CD4-positive, alpha-beta T cell (primary cell): ENCODE data around the gene SLX9. TPM values are rescaled to one million over a fixed set of nuclear protein-coding genes. Genes with fewer than 3 reads are reported as not detected.

Experiments used
- ATAC-seq: fragments of 200-7000 bp; cut with Tn5 transposase; one replicate; pipeline ENCODE4 v1.10.0; 2022; ENCODE audit warnings: mild to moderate bottlenecking; ENCODE audit not compliant: poor library complexity
- CTCF ChIA-PET: fragments of 350-600 bp; sonication (Branson Sonifier 250); formaldehyde crosslinking; loops from one replicate; lab custom pipeline; 2021; ENCODE audit warnings: antibody characterized with exemption, inconsistent platforms; lab: Charles Lee
- POLR2A ChIA-PET: fragments of 350-600 bp; sonication (Branson Sonifier 250); formaldehyde crosslinking; loops from one replicate; lab custom pipeline; 2021; ENCODE audit warnings: antibody characterized with exemption, inconsistent platforms; lab: Charles Lee
- DNase-seq, 14 experiments: peaks; one replicate each; pipeline ENCODE4 v3.0.0-alpha.2; 2013 to 2020; ENCODE audit warnings: mixed read lengths in 2 of 14
- H3K27ac ChIP-seq, 2 donors: one replicate each; pipeline versions ENCODE4 v1.5.1 to v1.7.0; 2013; ENCODE audit warnings: low read length in 2 of 2, low read depth in 1 of 2, mild to moderate bottlenecking in 1 of 2
- H3K27me3 ChIP-seq, 2 experiments: 1 replicate in 1 of 2; 2 replicates in 1 of 2; pipeline versions ENCODE4 v1.6.1 to v1.7.0; 2013; ENCODE audit warnings: low read length in 2 of 2, control low read depth in 1 of 2, mild to moderate bottlenecking in 1 of 2, moderate library complexity in 1 of 2; ENCODE audit not compliant: insufficient read depth in 2 of 2, control insufficient read depth in 1 of 2
- H3K36me3 ChIP-seq: one replicate; pipeline ENCODE4 v1.6.1; 2013; ENCODE audit warnings: low read length, control low read depth; ENCODE audit not compliant: insufficient read depth
- H3K4me1 ChIP-seq: one replicate; pipeline ENCODE4 v1.6.1; 2013; ENCODE audit warnings: low read length, control low read depth; ENCODE audit not compliant: insufficient read depth
- H3K4me3 ChIP-seq: one replicate; pipeline ENCODE4 v1.5.1; 2013; ENCODE audit warnings: mild to moderate bottlenecking, low read length, moderate library complexity
- H3K9me3 ChIP-seq, 2 experiments: 1 replicate in 1 of 2; 2 replicates in 1 of 2; pipeline versions ENCODE4 v1.6.1 to v1.7.0; 2013; ENCODE audit warnings: low read length in 2 of 2, mild to moderate bottlenecking in 2 of 2, control low read depth in 1 of 2, moderate library complexity in 1 of 2; ENCODE audit not compliant: control insufficient read depth in 1 of 2, insufficient read depth in 1 of 2
- H3K27ac Mint-ChIP-seq: one replicate; pipeline ENCODE4 v1.8.0; 2020; ENCODE audit warnings: mixed read lengths
- H3K27me3 Mint-ChIP-seq: one replicate; pipeline ENCODE4 v1.8.0; 2021; ENCODE audit warnings: mixed read lengths
- H3K36me3 Mint-ChIP-seq: one replicate; pipeline ENCODE4 v1.8.0; 2021; ENCODE audit warnings: low read depth, mixed read lengths
- H3K4me1 Mint-ChIP-seq: one replicate; pipeline ENCODE4 v1.8.0; 2021; ENCODE audit warnings: low read depth, mixed read lengths
- H3K4me3 Mint-ChIP-seq: one replicate; pipeline ENCODE4 v1.8.0; 2020; ENCODE audit warnings: mild to moderate bottlenecking, mixed read lengths
- H3K9me3 Mint-ChIP-seq: one replicate; pipeline ENCODE4 v1.8.0; 2020; ENCODE audit warnings: mixed read lengths
- CTCF ChIP-seq: fragments of 200-600 bp; IDR thresholded peaks from one replicate; pipeline ENCODE4 v1.8.0; 2022; ENCODE audit warnings: antibody characterized with exemption, mild to moderate bottlenecking
- intact Hi-C, 2 experiments: fragments of 100-400 bp; cut with DNase I in 1 of 2; cut with micrococcal nuclease in 1 of 2; formaldehyde crosslinking; loops; one replicate each; pipeline versions ENCODE4 v1.15.1 to v1.9.0; 2023 to 2025; cut with DNase I, micrococcal nuclease
- total RNA-seq, 174 experiments: library from RNA in 2 of 174; stranded (reverse) in 2 of 174; gene quantifications; one replicate each; pipeline ENCODE4 v1.2.3 and lab custom pipeline; 2021 to 2026

SLX9 gene
- total RNA-seq, 2 experiments from 2014 or later = 7.7 to 9.1 TPM

GRCh38 chr21:44929242-44929798 lies 10.5 kb upstream of the SLX9 start:
- Mint-ChIP-seq H3K4me1 (peaks cover 70% of the 10 kb centered on the region), H3K27ac (peak overlapping the region; percentile 96), H3K36me3 (no peaks in the 10 kb centered on the region), H3K9me3 (no peaks in the 10 kb centered on the region), H3K27me3 (no peaks in the 10 kb centered on the region), H3K4me3 (peak overlapping the region; percentile 88)
- Histone ChIP-seq H3K9me3 (no peaks in the 10 kb centered on the region), H3K27me3 (no peaks in the 10 kb centered on the region), H3K36me3 (no peaks in the 10 kb centered on the region), H3K4me1 (peaks cover 88% of the 10 kb centered on the region), H3K27ac (peak overlapping the region; percentile 60 to 79), H3K4me3 (peak overlapping the region; percentile 83)
- DNase-seq (no peak), ATAC-seq (no peak)
- ChIA-PET CTCF (interaction anchor here (6.3 kb wide), 1 partner anchor 35 kb away, joined by 56 read pairs; no protein-coding TSS in a partner anchor), POLR2A (interaction anchor here (1.1 to 9.5 kb wide), 5 partner anchors 9 to 55 kb away, joined by 3 to 362 read pairs (median 7); partner anchors contain the start of genes ITGB2 and PTTG1IP)
- no peak for TF ChIP-seq CTCF
- intact Hi-C loops = loop anchor here in 1 of 2 experiments (5.0 kb wide), 1 partner anchor 148 kb away; no protein-coding TSS in a partner anchor

GRCh38 chr21:44929799-44930542 lies 9.9 kb upstream of the SLX9 start:
- H3K4me1 ChIP-seq = peaks cover 82% of the 10 kb centered on the region
- ATAC-seq (no peak), DNase-seq (no peak)
- CTCF ChIA-PET = interaction anchor here (1.0 to 6.3 kb wide), 2 partner anchors 16 to 36 kb away, joined by 3 to 56 read pairs; no protein-coding TSS in a partner anchor
- Mint-ChIP-seq H3K36me3 (no peaks in the 10 kb centered on the region), H3K27ac (peak overlapping the region; percentile 96), H3K4me3 (peak overlapping the region; percentile 92), H3K4me1 (peaks cover 63% of the 10 kb centered on the region), H3K9me3 (no peaks in the 10 kb centered on the region), H3K27me3 (no peaks in the 10 kb centered on the region)
- peak overlapping the region; percentile 66 for H3K4me3 ChIP-seq
- H3K27me3 ChIP-seq = no peaks in the 10 kb centered on the region
- H3K27ac ChIP-seq = peak overlapping the region; percentile 60 to 79
- no peaks in the 10 kb centered on the region for H3K36me3 ChIP-seq
- intact Hi-C loops = loop anchor here (2.0 to 5.0 kb wide), 3 partner anchors 113 to 419 kb away; partner anchors contain the start of gene SUMO3 (in 1 of the 2)
- no peaks in the 10 kb centered on the region for H3K9me3 ChIP-seq
- no peak for TF ChIP-seq CTCF
- POLR2A ChIA-PET = interaction anchor here (0.9 to 9.5 kb wide), 8 partner anchors 9 to 129 kb away, joined by 3 to 362 read pairs (median 14); partner anchors contain the start of genes ITGB2, PTTG1IP and UBE2G2

GRCh38 chr21:44930543-44930981 lies 9.3 kb upstream of the SLX9 start:
- H3K36me3 ChIP-seq = no peaks in the 10 kb centered on the region
- Mint-ChIP-seq H3K4me3 (peak overlapping the region; percentile 92), H3K9me3 (no peaks in the 10 kb centered on the region), H3K4me1 (peaks cover 57% of the 10 kb centered on the region), H3K36me3 (no peaks in the 10 kb centered on the region), H3K27me3 (no peaks in the 10 kb centered on the region), H3K27ac (peak overlapping the region; percentile 96)
- peaks cover 76% of the 10 kb centered on the region for H3K4me1 ChIP-seq
- no peaks in the 10 kb centered on the region for H3K27me3 ChIP-seq
- H3K4me3 ChIP-seq = peak overlapping the region; percentile 66
- ChIA-PET POLR2A (interaction anchor here (0.9 to 9.5 kb wide), 6 partner anchors 10 to 129 kb away, joined by 3 to 362 read pairs (median 24); partner anchors contain the start of genes ITGB2, PTTG1IP and UBE2G2), CTCF (interaction anchor here (1.0 to 6.3 kb wide), 3 partner anchors 17 to 37 kb away, joined by 3 to 56 read pairs (median 6); no protein-coding TSS in a partner anchor)
- intact Hi-C loops = loop anchor here (2.0 to 5.0 kb wide), 2 partner anchors 113 to 420 kb away; partner anchors contain the start of gene SUMO3 (in 1 of the 2)
- no peak for TF ChIP-seq CTCF
- H3K9me3 ChIP-seq = no peaks in the 10 kb centered on the region
- peak; percentile 48 to 92 (median 70) for DNase-seq
- peak; percentile 21 for ATAC-seq
- H3K27ac ChIP-seq = peak overlapping the region; percentile 60 to 79
